Measurements from ENCODE around the gene CLEC2L.
"Not testable (repeated sequence)": the region's sequence is repeated elsewhere in the genome, so short reads cannot be mapped to it uniquely, and the experiment has no call there.

CLEC2L gene

DNA sequence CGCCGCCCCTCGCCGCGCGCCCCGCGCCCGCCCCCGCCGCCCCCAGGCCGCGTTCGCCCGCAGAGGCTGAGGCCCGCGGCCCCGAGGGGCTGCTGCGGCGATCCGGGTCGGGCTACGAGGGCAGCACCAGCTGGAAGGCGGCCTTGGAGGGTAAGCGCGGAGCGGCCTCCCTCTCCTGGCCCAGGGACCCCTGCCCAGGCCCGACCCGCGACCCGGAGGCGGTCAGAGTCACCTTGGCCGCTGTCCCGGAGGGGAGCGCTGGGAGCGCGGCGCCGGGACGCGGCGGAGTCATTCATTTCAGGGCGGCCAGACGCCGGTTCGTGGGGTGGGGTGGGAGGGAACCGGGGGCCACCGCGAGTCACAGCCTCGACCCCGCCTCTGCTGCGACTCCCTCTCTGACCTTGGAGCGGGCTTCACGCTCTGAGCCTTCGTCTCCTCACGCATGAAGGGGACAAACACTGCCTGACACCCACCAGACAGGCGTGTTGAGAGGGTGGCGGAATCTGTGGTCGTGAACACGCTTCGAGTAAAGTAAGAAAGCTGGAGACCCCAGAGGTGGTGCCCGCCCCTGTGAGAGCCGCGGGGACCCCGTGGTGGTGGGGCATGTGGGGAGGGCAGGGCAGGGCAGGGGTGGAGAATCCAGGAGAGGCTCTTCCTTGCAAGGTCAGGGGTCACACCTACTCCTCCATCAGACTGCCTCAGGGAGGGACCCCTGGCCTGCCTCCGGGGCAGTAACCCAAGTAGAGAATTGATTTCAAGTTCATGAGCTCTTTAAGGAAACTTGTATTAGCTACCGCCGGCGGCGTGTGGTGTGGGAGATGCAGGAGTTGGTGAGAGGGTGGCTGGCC is 707 bp downstream of the CLEC2L start:
- DNase-seq = no peak

DNA sequence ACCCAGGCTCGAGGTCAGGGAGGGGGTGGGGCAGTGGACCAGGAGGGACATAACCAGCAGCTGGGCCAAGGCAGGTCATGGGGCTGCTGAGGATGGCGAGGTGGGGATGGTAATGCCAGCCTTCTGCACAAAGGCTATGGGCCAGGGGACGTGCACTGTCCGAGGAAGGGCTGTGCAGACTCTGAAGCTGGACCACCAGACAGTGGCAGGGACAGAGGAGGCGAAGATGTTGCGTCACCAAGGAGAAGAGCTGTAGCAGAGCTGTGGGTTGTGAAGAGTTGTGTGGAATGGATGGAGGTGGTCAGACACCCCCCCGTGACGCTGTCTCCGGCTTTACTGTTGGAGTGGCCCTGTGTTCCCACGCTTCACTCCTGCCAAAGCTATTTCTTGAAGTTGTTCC is 1.8 kb downstream of the CLEC2L start:
- no peak for DNase-seq

DNA sequence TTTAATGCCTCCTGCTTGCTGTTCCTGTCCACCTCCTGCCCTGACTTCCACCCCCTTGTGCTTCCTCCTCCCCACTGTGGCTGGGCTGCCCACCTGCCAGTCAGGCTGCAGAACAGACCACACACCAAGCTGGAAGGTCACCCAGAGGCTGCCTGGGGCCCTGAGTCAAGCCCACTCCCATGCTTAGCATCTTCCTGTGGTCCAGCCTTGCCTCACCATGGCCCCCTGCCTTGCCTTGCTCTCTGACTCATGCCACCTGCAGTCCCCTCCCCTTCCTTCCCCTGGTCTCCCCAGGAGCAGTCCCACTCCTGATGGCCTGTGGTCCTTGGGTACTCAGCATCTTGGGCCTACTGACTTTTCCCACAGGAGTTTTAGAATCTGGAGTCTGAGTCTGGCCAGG is 2.3 kb downstream of the CLEC2L start:
- no peak for DNase-seq

DNA sequence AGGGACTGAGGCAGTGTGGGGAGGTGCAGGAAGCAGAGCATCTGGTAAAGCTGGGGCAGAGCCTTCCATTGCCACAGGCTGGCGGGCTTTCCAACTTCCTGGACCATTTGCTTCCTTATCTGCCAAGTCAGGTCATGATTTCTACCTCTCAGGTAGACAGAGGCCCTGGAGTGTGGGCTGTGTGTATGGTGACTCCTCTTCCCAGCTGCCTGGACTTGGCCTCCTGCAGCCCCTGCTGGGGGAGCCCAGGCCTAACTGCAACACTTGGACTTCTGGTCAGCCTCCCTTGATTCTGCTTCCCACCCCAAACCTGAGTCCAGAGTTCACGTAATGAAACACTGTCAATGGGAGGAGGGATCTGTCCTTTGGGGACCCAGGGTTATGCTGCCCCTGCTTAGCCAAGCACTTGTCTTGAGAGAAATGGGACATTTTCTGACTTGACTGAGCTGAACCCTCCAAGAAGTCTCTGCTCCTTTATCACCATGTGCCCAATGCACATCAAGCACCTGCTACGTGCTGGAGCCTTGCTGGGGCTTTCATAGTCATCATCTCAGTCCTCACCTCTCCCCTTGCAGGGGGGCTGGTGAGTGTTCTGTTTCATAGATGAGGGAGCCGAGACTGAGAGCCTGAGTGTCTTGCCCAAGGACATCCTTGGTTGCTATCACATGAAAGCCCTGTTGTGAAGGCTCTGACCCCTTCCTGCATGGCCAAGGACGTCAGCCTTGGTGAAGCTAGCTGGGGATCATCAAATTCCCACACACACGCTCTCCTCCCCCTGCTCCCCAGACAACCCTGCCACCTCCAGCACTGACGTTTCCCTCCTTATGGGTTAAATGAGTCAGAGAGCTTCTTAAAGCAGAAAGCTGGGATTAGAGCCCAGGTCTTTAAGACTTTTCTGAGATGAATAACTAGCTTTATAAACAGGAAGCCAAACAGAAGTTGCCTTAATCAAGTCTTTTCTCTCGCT is 3.4 kb downstream of the CLEC2L start:
- no peak for DNase-seq

DNA sequence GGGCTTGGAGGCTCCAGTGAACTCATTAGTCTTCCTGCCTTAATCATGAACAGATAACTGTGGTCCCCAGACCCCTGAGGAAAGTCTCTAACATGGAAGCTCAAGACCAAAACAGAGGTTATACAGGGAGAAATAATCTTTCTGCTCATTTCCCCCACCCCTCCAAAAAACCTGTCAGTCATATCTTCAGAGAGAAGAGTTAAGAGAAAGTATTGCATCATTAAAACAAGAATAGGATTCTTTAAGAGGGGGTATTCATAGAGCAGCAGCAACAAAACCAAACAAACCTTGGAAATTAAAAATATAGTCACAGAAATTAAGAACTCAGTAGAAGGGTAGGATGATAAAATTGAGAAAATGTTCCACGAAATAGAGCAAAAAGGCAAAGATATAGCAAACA is 7.6 kb downstream of the CLEC2L start:
- DNase-seq = no peak

DNA sequence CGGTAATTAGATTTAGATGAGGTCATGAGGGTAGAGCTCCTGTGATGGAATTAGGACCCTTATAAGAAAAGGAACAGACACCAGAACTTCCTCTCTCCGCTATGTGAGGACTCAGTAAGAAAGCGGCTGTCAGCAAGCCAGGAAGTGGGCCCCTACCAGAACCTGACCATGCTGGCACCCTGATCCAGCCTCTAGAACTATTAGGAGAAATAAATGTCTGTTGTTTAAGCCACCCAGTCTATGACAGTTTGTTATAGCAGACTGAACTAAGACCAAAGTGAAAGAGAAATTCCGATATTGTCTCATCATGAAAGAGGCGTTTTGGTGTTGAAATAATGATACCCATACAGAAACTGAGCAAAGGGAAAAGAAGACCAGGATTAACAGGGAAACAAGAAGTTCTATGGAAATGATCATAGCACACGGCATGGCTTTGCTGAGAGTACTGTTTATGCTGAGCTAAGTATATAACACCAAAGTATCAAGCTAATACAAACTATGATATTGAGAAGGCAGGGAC is 9.2 kb downstream of the CLEC2L start:
- DNase-seq = no peak

DNA sequence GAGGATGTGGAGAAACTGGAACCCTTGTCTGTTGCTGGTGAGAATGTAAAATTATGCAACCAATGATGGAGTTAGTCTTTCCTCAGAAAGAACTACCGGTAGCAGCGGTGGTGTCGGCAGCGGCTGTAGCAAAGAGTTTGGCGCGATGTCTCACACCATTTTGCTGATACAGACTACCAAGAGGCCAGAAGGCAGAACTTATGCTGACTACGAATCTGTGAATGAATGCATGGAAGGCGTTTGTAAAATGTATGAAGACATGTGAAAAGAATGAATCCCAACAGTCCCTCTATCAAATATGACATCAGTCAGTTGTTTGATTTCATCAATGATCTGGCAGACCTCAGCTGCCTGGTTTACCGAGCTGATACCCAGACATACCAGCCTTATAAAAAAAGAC is 10.6 kb downstream of the CLEC2L start:
- DNase-seq = no peak

DNA sequence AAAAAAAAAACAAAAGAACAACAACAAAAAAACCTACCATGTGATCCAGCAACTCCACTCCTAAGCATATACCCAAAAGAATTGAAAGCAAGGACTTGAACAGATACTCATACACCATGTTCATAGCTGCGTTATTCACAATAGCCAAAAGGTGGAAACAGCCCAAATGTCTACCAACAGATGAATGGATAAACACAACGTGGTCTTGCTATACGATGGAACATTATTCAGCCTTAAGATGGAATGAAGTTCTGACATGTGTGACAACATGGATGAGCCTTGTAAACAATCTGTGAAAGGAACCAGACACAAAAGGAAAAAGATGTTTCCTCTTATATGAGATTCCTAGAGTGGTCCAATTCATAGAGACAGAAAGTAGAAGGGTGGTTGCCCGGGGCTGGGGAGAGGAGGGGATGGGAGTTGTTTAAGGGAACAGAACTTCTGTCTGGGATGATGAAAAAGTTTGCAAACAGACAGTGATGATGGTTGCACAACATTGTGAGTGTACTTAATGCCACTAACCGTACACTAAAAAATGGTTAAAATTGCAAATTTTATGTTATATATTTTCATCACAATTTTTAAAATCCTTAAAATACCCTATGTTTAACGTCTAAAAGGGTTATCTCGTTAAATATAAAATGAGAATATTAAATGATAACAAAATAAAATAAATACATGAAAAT is 11.6 kb downstream of the CLEC2L start:
- DNase-seq = no peak

DNA sequence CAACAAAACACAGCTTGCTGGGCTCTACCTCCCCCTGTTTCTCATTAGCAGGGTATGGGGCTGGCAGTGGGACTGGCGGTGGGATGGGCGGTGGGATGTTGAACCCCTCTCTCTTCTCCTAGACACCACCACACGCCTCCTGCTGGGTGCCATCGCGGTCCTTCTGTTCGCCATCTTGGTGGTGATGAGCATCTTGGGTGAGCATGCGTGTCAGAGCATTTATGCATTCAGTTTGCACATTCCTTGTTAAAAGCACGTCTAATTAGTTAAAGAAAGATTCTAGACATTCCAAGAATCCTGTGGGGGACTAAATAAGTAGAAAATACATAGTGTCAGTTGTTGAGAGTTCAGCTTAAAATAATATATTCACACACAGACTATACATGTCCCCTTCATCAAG is 12.7 kb downstream of the CLEC2L start:
- no peak for DNase-seq

DNA sequence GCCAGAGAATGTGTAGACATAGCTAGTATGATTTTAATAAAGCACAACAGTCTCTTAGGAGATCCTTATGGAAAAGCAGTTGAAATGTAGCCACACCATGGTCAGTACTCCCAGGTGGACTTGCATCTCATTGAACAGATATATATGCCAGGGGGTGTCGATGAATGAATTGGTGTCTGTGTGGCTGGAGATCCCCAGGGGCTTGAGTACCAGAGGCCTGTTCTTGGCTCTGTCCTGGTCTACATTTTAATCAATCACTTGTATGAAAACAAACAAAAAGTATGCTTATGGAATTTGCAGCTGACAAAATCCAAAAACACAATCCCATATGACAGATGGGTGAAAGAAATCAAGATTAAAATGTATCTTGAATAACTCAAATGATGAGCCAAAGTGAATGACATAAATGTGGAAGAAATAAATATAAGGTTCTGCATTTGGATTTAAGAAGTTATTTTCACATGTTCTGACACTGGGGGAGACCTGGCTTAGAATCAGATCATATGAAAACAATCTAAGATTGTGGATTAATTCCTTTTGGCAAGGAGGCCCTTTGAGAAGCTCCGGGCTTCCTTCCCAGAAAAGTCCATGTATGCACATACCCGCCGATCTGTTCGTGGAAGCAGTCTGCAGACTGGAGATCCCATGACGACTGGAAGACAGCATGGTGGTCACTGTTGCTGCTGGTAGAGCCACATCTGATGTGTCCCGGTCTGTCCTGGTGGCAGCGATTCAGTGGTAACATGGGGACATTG is 15.6 kb downstream of the CLEC2L start:
- no peak for DNase-seq

DNA sequence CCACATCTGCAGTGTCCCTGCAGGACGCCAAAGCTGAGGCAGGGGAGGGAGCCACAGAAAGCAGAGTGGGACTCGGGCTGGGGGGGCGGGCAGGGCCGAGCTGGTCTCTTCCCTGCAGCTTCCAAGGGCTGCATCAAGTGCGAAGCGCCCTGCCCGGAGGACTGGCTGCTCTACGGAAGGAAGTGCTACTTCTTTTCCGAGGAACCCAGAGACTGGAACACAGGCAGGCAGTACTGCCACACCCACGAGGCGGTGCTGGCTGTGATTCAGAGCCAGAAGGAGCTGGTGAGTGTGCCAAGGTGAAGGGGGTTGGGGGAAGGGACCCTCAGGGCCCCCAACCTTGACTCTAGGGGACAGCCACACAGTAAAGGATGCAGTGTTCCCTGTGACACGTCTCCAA is 16.7 kb downstream of the CLEC2L start:
- no peak for DNase-seq

DNA sequence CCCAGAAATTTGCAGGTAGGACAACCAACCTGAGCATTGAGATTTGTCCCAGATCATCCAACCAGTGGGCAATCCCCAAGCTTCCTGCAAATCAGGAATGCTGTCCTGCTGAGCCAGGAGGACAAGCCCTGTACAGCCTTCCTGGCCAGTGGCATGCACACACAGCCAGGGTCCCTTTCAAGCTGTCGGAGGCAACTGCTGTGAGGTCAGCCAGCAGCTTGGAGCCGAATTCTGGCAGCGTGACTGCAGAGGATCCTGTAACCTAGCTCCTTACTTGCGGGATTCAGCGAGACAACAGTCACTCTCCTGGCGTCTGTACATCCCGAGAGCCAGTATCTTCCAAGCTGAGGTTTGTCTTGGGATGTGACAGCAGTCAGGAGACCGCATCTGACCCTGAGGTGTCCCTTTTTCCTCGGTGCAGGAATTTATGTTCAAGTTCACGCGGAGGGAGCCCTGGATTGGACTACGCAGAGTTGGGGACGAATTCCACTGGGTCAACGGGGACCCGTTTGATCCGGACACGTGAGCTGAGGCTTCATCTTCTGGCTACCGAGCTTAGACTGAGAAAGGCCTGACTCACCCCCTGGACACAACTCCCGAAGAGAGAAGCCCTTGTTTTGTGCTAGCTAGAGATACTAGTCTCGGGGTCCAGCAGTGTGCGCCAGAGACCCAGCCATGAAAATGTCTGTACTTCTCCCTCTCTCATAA is 18.3 kb downstream of the CLEC2L start:
- no peak for DNase-seq

DNA sequence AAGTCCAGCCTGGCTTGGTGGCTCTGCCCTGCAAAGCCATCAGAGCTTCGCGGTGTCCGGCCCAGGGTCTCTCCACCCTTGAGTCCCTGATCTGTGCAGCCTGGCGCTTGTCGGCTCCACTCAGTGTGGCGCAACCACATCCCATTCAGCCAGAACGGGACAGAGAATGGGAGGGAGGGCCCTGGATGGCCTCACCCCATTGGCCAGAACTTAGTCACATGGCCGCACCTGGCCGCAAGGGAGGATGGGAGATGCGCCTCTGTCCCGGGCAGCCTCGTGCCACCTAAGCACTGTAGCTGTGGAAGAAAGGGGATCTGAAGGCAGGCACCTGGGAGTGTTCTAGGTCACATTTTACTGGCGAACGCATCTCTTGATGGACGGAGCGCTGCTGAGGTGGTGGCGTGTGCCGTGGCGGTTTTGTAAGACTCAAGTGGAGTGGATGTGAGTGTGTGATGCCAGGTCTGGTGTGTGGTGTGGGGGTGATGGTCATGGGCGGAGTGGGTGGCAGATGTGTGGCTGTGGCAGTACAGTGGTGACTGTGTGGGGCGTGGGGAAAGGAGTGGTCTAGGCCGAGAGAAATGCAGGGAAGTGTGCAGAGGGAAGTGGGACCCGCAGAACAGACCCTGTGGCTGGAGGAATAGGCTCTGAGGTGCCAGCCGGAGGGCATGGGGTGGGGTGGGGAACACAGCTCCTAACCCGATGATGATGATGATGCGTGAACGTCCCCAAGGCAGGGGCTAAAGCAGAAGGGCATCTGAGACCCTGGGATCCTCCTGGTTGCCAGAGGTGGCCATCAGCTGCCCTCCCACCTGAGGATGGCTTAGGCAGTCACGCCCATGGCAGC is 19.0 kb downstream of the CLEC2L start:
- DNase-seq = no peak

DNA sequence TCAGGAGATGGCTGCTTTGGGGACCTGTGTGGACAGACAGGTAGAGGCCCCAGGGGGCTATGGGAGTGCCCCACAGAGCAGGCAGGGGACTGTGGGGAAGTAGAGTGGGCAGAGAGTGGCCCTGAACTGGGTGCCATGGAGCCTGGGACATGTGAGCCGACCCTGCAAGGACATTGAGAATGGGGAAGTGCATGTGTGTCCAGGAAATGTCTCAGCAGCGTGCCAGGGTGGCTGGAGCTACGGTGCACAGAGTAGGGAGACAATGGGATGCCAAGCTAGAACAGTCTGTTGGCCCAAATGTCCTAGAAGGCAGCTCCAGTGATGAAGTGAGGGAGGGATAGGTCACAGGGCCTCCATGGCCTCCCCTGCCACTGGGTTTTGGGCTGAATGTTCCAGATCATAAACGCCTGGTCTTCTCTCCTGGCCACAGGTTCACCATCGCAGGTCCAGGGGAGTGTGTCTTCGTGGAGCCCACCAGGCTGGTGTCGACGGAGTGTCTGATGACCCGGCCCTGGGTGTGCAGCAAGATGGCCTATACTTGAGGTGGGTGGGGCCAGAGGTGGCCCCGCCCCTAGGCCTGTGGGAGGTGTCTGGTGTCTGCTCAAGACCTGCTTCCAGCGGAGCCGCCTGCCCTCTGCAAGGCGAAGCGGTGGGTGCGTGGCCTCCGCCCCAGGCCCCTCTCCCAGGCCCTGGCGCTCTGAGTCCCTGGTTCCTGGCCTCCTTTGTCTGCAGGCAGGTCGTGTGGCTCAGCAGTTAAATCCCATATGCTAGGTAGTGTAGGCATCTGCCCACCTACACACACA is 20.5 kb downstream of the CLEC2L start:
- DNase-seq = no peak

DNA sequence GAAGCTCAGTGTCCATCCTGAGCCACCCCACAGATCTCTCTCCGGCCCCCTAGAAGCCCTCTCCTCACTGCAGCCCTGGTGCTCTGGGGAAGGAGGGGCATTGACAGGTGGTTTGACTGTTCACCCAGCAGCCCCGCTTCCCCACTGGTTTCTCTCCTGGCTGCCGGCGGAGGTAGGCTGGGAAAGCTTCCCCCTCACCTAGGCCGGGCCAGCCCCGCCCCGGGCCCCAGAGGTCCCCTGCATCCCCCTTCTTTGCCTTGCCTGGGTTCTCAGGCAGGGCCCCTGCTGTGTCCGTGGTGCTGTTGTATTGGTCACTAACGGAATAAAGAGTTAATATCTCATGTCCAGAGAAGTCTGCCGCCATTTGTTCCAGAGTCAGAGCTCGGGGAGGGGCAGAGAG is 21.2 kb downstream of the CLEC2L start:
- no peak for DNase-seq

DNA sequence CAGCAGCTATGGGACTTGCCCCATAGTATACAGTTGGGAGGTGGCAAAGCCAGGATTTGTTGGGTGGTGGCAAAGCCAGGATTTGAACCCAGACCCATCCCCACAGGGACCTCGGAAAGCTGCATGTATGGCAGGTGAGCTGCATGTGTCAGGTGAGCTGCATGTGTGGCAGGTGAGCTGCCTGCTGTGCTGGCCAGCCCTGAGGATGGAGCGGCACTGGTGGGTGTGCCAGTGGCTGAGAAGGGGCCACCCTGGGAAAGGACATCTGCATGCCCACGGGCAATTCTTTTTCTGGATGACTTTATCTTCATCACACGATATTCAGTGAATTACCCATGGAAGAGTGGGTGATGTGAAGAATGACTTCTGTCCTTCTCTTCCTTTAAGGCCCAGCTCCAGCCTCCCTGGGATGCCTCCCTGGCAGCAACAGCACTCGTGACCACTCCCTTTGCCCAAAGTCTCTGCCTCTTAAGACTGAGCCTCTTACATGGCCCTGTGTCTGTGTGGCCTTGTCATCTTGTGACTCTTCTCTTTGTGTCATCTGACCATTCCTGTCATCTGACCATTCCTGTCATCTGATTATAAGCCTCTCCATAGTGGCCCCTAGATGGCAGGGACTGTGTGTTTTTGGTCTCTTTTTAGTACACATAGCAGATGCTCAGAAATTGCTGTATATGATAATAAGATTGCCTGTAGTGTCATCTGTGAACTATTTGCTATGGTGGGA is 25.0 kb downstream of the CLEC2L start:
- DNase-seq = no peak

DNA sequence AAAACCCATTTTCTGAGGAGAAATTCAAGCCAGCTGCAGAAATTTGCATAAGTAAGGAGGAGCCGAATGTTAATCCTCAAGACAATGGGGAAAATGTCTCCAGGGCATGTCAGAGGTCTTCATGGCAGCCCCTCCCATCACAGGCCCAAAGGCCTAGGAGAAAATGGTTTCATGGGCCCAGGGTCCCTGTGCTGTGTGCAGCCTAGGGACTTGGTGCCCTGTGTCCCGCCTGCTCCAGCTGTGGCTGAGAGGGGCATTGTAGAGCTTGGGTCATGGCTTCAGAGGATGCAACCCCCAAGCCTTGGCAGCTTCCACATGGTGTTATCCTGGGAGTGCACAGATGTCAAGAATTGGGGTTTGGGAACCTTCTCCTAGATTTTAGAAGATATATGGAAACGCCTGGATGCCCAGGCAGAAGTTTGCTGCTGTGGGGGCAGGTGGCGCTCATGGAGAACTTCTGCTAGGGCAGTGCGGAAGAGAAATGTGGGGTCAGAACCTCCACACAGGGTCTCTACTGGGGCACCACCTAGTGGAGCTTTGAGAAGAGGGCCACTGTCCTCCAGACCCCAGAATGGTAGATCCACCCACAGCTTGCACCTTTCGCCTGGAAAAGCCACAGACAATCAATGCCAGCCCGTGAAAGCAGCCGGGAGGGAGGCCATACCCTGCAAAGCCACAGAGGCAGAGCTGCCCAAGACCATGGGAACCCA is 30.7 kb downstream of the CLEC2L start:
- not testable (repeated sequence) for DNase-seq

DNA sequence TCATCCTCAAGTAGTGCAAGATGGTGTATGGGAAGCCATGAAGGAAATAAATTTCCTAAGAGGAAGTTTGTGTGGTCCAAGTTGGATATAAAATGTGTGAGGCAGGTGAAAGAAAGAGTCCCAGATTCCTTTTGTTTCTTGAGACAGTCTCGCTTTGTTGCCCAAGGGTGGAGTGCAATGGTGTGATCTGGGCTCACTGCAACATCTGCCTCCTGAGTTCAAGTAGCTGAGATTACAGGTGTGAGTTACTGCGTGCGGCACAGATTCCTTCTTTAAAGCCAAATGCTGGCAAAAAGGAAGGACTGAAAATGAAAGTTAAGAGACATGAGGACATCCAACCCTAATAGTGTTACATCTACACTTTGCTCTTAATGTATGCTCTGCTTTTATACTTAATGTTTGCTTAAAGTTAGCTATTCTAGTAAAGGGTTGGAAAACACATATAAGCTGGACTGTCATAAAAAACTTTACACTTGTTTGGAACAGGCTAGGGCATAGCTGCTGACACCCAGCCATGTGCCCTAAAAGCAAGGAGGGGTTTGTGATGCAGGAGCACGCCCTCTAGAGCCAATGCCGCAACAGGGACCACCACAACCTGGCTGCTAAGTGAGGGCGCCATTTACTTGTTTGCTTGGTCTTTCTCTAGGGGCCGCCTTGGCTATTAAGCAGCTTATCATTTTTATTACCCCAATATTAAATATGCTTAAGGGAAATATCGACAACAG is 34.5 kb downstream of the CLEC2L start:
- peak in 1 of 2 experiments; percentile 19 for DNase-seq

Measured in NCI-H1930 (cell line).